ENCODE measurements around the gene PLCH1. TPM values are rescaled to one million over a fixed set of nuclear protein-coding genes. Genes with fewer than 3 reads are reported as not detected.

The PLCH1 gene
- total and polyA plus RNA-seq, 2 of the 13 experiments (the other 11 are each of a cell fraction or from before 2014, with no cell fraction given), result 2.0 to 3.0 TPM

GRCh38 chr3:155702745-155703591, 41.9 kb downstream of the PLCH1 start:
- intact Hi-C loops (cut with micrococcal nuclease; ENCODE audit: unreplicated experiment), result loop anchor here (1.0 to 2.0 kb wide), 4 partner anchors 282 to 347 kb away; no protein-coding TSS in a partner anchor
- no TSS peak for BruUV-seq (replicated peaks)

GRCh38 chr3:155701882-155702465, 42.9 kb downstream of the PLCH1 start:
- in situ Hi-C loops (cut with HindIII; ENCODE audit: extremely low pct_ligation_motif_present, low pct_unique_long_range_greater_than_20kb), result loop anchor here (5.0 kb wide), 1 partner anchor 320 kb away; no protein-coding TSS in a partner anchor
- Histone ChIP-seq H4K20me1 (ENCODE audit: insufficient read depth, low read length) (no peaks in the 10 kb centered on the region), H3K4me3 (replicated peaks in 1 of 3; ENCODE audit: insufficient read depth in 1 of 3, low read depth in 2 of 3, low read length in 3 of 3) (no peak overlapping the region), H3K79me2 (ENCODE audit: insufficient read depth, low read length) (no peaks in the 10 kb centered on the region), H3K27me3 (ENCODE audit: control insufficient read depth in 1 of 2, insufficient read depth in 2 of 2, low read length in 2 of 2) (no peaks in the 10 kb centered on the region), H3K4me1 (ENCODE audit: insufficient read depth, low read length) (peaks cover 14% of the 10 kb centered on the region), H3K9me3 (ENCODE audit: low read length) (no peaks in the 10 kb centered on the region), H3K36me3 (replicated peaks in 1 of 2; ENCODE audit: control insufficient read depth in 1 of 2, insufficient read depth in 2 of 2, low read length in 2 of 2) (no peaks in the 10 kb centered on the region; a peak in 1 of 5 replicates), H3K9ac (ENCODE audit: insufficient read depth, low read depth, low read length) (no peak overlapping the region), H2AFZ (ENCODE audit: low read length) (no peak overlapping the region), H3K4me2 (ENCODE audit: low read depth, low read length) (no peak overlapping the region), H3K27ac (ENCODE audit: extremely low read length, insufficient read depth, low read length) (no peak overlapping the region)
- ATAC-seq, result peak; percentile 44; the same call in 1 of the 3 replicates
- peak; percentile 62 for DNase-seq (ENCODE audit: low spot score)
- peak; percentile 71 for FAIRE-seq
- BruUV-seq (replicated peaks), result no TSS peak
- 37% methylated on average over 5 of the region's 5 CpGs for WGBS (ENCODE audit: low lambda C conversion rate)
- TF ChIP-seq CTCF (CRISPR knock-in tag; IDR thresholded peaks at IDR 0.05) (peak; percentile 65), SMC3 (IDR thresholded peaks at IDR 0.05; ENCODE audit: low read length) (peak; percentile 94), HMG20B (CRISPR knock-in tag; conservative IDR thresholded peaks at IDR 0.05) (no peak), CEBPB (IDR thresholded peaks at IDR 0.05; ENCODE audit: borderline replicate concordance, low read depth, low read length) (peak; percentile 34; the same call in 1 of the 2 replicates), ZNF740 (CRISPR knock-in tag; IDR thresholded peaks at IDR 0.05) (no peak), RAD21 (CRISPR knock-in tag; IDR thresholded peaks at IDR 0.05) (peak; percentile 48), ZNF660 (CRISPR knock-in tag; IDR thresholded peaks at IDR 0.05; ENCODE audit: borderline replicate concordance, low read depth) (no peak), STAG1 (CRISPR knock-in tag; IDR thresholded peaks at IDR 0.05) (peak; percentile 90)
- intact Hi-C loops (cut with micrococcal nuclease; ENCODE audit: unreplicated experiment), result loop anchor here (1.0 to 2.0 kb wide), 4 partner anchors 281 to 346 kb away; no protein-coding TSS in a partner anchor
- ChIA-PET POLR2A (interaction anchor here (1.0 kb wide), 1 partner anchor 103 kb away, joined by 3 read pairs; no protein-coding TSS in a partner anchor), CTCF (ENCODE audit: low intra/inter-chr PET ratio, low total read pairs) (interaction anchor here (1.0 to 4.4 kb wide), 4 partner anchors 281 to 349 kb away, joined by 3 to 61 read pairs (median 10); no protein-coding TSS in a partner anchor)

More at GRCh38 chr3:155702745-155703591, 41.9 kb downstream of the PLCH1 start:
- 62% methylated on average over 6 of the region's 6 CpGs for WGBS (ENCODE audit: low lambda C conversion rate)
- ChIA-PET CTCF (ENCODE audit: low intra/inter-chr PET ratio, low total read pairs) (interaction anchor here (1.7 to 4.4 kb wide), 3 partner anchors 282 to 350 kb away, joined by 6 to 61 read pairs (median 14); no protein-coding TSS in a partner anchor), POLR2A (no interaction called here)
- FAIRE-seq (no peak), DNase-seq (ENCODE audit: low spot score) (no peak), ATAC-seq (no peak)
- in situ Hi-C loops (cut with HindIII; ENCODE audit: extremely low pct_ligation_motif_present, low pct_unique_long_range_greater_than_20kb), result loop anchor here (5.0 kb wide), 1 partner anchor 321 kb away; no protein-coding TSS in a partner anchor
- Histone ChIP-seq H2AFZ (ENCODE audit: low read length) (no peak overlapping the region), H3K4me2 (ENCODE audit: low read depth, low read length) (no peak overlapping the region), H4K20me1 (ENCODE audit: insufficient read depth, low read length) (no peaks in the 10 kb centered on the region), H3K9ac (ENCODE audit: insufficient read depth, low read depth, low read length) (no peak overlapping the region), H3K4me1 (ENCODE audit: insufficient read depth, low read length) (peaks cover 14% of the 10 kb centered on the region), H3K9me3 (ENCODE audit: low read length) (no peaks in the 10 kb centered on the region), H3K27ac (ENCODE audit: extremely low read length, insufficient read depth, low read length) (no peak overlapping the region), H3K36me3 (replicated peaks in 1 of 2; ENCODE audit: control insufficient read depth in 1 of 2, insufficient read depth in 2 of 2, low read length in 2 of 2) (no peaks in the 10 kb centered on the region; a peak in 1 of 5 replicates), H3K79me2 (ENCODE audit: insufficient read depth, low read length) (no peaks in the 10 kb centered on the region), H3K27me3 (ENCODE audit: control insufficient read depth in 1 of 2, insufficient read depth in 2 of 2, low read length in 2 of 2) (no peaks in the 10 kb centered on the region), H3K4me3 (replicated peaks in 1 of 3; ENCODE audit: insufficient read depth in 1 of 3, low read depth in 2 of 3, low read length in 3 of 3) (no peak overlapping the region)
- TF ChIP-seq ZNF782 (CRISPR knock-in tag; IDR thresholded peaks at IDR 0.05; ENCODE audit: borderline replicate concordance) (no peak), MAFK (conservative IDR thresholded peaks at IDR 0.05 in 1 of 2, IDR thresholded peaks at IDR 0.05 in 1 of 2; ENCODE audit: low read length in 2 of 2) (peak; percentile 37 to 45), FOSL1 (CRISPR knock-in tag; IDR thresholded peaks at IDR 0.05; ENCODE audit: borderline replicate concordance) (no peak), ZNF160 (CRISPR knock-in tag; IDR thresholded peaks at IDR 0.05) (no peak)

Data from HepG2 (cell line).